BLaER1 treated with 17β-estradiol and CSF1 and Interleukin-3, amounts not matched to agents 10 nM and 100 nM (cell line): Measurements from ENCODE around the gene NADK2.

ENCODE experiments used
- H3K27ac ChIP-seq, 11 experiments: shearing (Covaris generic); formaldehyde crosslinking; 2 replicates each; pipeline ENCODE4 v1.8.1; 2022
- H3K27me3 ChIP-seq, 11 experiments: shearing (Covaris generic); formaldehyde crosslinking; 2 replicates each; pipeline ENCODE4 v1.8.1; 2022
- H3K36me3 ChIP-seq, 11 experiments: shearing (Covaris generic); formaldehyde crosslinking; 2 replicates each; pipeline ENCODE4 v1.8.1; 2022
- H3K4me1 ChIP-seq, 10 experiments: shearing (Covaris generic); formaldehyde crosslinking; 2 replicates each; pipeline ENCODE4 v1.8.1; 2022
- H3K4me2 ChIP-seq, 11 experiments: shearing (Covaris generic); formaldehyde crosslinking; 2 replicates each; pipeline ENCODE4 v1.8.1; 2022
- H3K4me3 ChIP-seq, 10 experiments: shearing (Covaris generic); formaldehyde crosslinking; 2 replicates each; pipeline ENCODE4 v1.8.1; 2022
- H3K9ac ChIP-seq, 11 experiments: shearing (Covaris generic); formaldehyde crosslinking; 2 replicates each; pipeline ENCODE4 v1.8.1; 2022
- H3K9me3 ChIP-seq, 11 experiments: shearing (Covaris generic); formaldehyde crosslinking; replicated peaks in 1 of 11; 2 replicates each; pipeline ENCODE4 v1.8.1; 2022
- H4K20me1 ChIP-seq, 11 experiments: shearing (Covaris generic); formaldehyde crosslinking; 2 replicates each; pipeline ENCODE4 v1.8.1; 2022
- Cebpa-rat ChIP-seq, 11 experiments: shearing (Covaris generic); IDR thresholded peaks; 2 replicates each; pipeline ENCODE4 v1.8.1; 2022

NADK2 gene

GRCh38 chr5:36252722-36253365, 11.1 kb upstream of the NADK2 start:
- Histone ChIP-seq H4K20me1 (no peaks in the 10 kb centered on the region), H3K36me3 (no peaks in the 10 kb centered on the region), H3K9me3 (no peaks in the 10 kb centered on the region), H3K27ac (no peak overlapping the region), H3K9ac (no peak overlapping the region), H3K4me3 (no peak overlapping the region), H3K4me2 (0 out of 22 replicates have a peak overlapping the region, but pooled peaks of 1 of the 11 experiments have one; percentile 11), H3K27me3 (no peaks in the 10 kb centered on the region), H3K4me1 (0 out of 20 replicates have a peak, but pooled peaks cover 0 to 5% (median 0%) of the 10 kb centered on the region in 10 experiments)
- no peak for TF ChIP-seq Cebpa-rat (IDR thresholded peaks at IDR 0.05)

GRCh38 chr5:36251218-36251617, 9.5 kb upstream of the NADK2 start:
- Histone ChIP-seq H3K27ac (no peak overlapping the region), H4K20me1 (no peaks in the 10 kb centered on the region), H3K9me3 (no peaks in the 10 kb centered on the region), H3K4me2 (no peak overlapping the region), H3K4me1 (0 out of 20 replicates have a peak, but pooled peaks cover 0 to 5% (median 0%) of the 10 kb centered on the region in 10 experiments), H3K27me3 (no peaks in the 10 kb centered on the region), H3K9ac (no peak overlapping the region), H3K36me3 (no peaks in the 10 kb centered on the region), H3K4me3 (no peak overlapping the region)
- TF ChIP-seq Cebpa-rat (IDR thresholded peaks at IDR 0.05), result no peak

GRCh38 chr5:36250427-36250826, 8.7 kb upstream of the NADK2 start:
- Histone ChIP-seq H3K27ac (no peak overlapping the region), H3K27me3 (no peaks in the 10 kb centered on the region), H3K4me3 (no peak overlapping the region), H4K20me1 (no peaks in the 10 kb centered on the region), H3K36me3 (no peaks in the 10 kb centered on the region), H3K4me1 (0 out of 20 replicates have a peak, but pooled peaks cover 0 to 5% (median 0%) of the 10 kb centered on the region in 10 experiments), H3K9ac (no peak overlapping the region), H3K9me3 (no peaks in the 10 kb centered on the region), H3K4me2 (no peak overlapping the region)
- no peak for TF ChIP-seq Cebpa-rat (IDR thresholded peaks at IDR 0.05)

GRCh38 chr5:36246036-36246800, 4.5 kb upstream of the NADK2 start:
- Histone ChIP-seq H3K9ac (no peak overlapping the region), H3K4me1 (peaks cover 7 to 13% (median 9%) of the 10 kb centered on the region in 10 experiments; a peak in 19 of 20 replicates), H3K4me3 (no peak overlapping the region), H3K27ac (no peak overlapping the region), H4K20me1 (no peaks in the 10 kb centered on the region; a peak in 1 of 22 replicates), H3K36me3 (no peaks in the 10 kb centered on the region), H3K9me3 (no peaks in the 10 kb centered on the region; a peak in 2 of 22 replicates), H3K27me3 (no peaks in the 10 kb centered on the region), H3K4me2 (no peak overlapping the region)
- TF ChIP-seq Cebpa-rat (IDR thresholded peaks at IDR 0.05), result peak in 1 of 11 experiments; percentile 45; a peak in 1 of 22 replicates

GRCh38 chr5:36244076-36244475, 2.4 kb upstream of the NADK2 start:
- no peak overlapping the region for H3K4me3 ChIP-seq
- H3K27me3 ChIP-seq, result no peaks in the 10 kb centered on the region
- H3K9ac ChIP-seq, result no peak overlapping the region
- peaks cover 23 to 27% (median 25%) of the 10 kb centered on the region in 10 experiments for H3K4me1 ChIP-seq
- TF ChIP-seq Cebpa-rat (IDR thresholded peaks at IDR 0.05), result no peak
- peaks cover 0 to 21% (median 2%) of the 10 kb centered on the region in 11 experiments; a peak in 7 of 22 replicates for H4K20me1 ChIP-seq
- H3K9me3 ChIP-seq, result no peaks in the 10 kb centered on the region; a peak in 2 of 22 replicates
- H3K4me2 ChIP-seq, result no peak overlapping the region
- H3K27ac ChIP-seq, result no peak overlapping the region
- no peaks in the 10 kb centered on the region for H3K36me3 ChIP-seq

- Histone ChIP-seq H4K20me1 (peaks cover 0 to 25% (median 6%) of the 10 kb centered on the region in 11 experiments; a peak in 7 of 22 replicates), H3K4me2 (no peak overlapping the region; a peak in 1 of 22 replicates), H3K27me3 (no peaks in the 10 kb centered on the region), H3K9ac (no peak overlapping the region), H3K27ac (no peak overlapping the region), H3K4me3 (no peak overlapping the region), H3K9me3 (no peaks in the 10 kb centered on the region; a peak in 2 of 22 replicates), H3K36me3 (no peaks in the 10 kb centered on the region), H3K4me1 (peaks cover 27 to 31% (median 29%) of the 10 kb centered on the region in 10 experiments)
- TF ChIP-seq Cebpa-rat (IDR thresholded peaks at IDR 0.05), result no peak
Measured at GRCh38 chr5:36243653-36244052, 1.9 kb upstream of the NADK2 start.

- peak overlapping the region; percentile 89 to 100 (median 97) for H3K9ac ChIP-seq
- H4K20me1 ChIP-seq, result peaks cover 0 to 33% (median 14%) of the 10 kb centered on the region in 11 experiments; a peak in 8 of 22 replicates
- no peak for TF ChIP-seq Cebpa-rat (IDR thresholded peaks at IDR 0.05)
- peaks cover 0 to 5% (median 0%) of the 10 kb centered on the region in 11 experiments; a peak in 2 of 22 replicates for H3K36me3 ChIP-seq
- no peaks in the 10 kb centered on the region; a peak in 2 of 22 replicates for H3K9me3 ChIP-seq
- H3K4me3 ChIP-seq, result peak overlapping the region; percentile 76 to 93 (median 89)
- peak overlapping the region; percentile 61 to 98 (median 87) for H3K4me2 ChIP-seq
- peak overlapping the region; percentile 78 to 99 (median 98) for H3K27ac ChIP-seq
- no peaks in the 10 kb centered on the region for H3K27me3 ChIP-seq
- H3K4me1 ChIP-seq, result peaks cover 35 to 40% (median 37%) of the 10 kb centered on the region in 10 experiments
Measured at GRCh38 chr5:36242534-36243485, 1.1 kb upstream of the NADK2 start.

- Histone ChIP-seq H3K4me3 (peak overlapping the region; percentile 76 to 93 (median 89)), H3K4me2 (peak overlapping the region; percentile 73 to 96 (median 87)), H3K27me3 (no peaks in the 10 kb centered on the region), H3K9me3 (no peaks in the 10 kb centered on the region; a peak in 2 of 22 replicates), H3K9ac (peak overlapping the region; percentile 89 to 100 (median 97)), H4K20me1 (peaks cover 0 to 49% (median 25%) of the 10 kb centered on the region in 11 experiments; a peak in 9 of 22 replicates), H3K4me1 (peaks cover 51 to 57% (median 54%) of the 10 kb centered on the region in 10 experiments), H3K36me3 (peaks cover 0 to 8% (median 0%) of the 10 kb centered on the region in 11 experiments; a peak in 5 of 22 replicates), H3K27ac (peak overlapping the region; percentile 78 to 99 (median 98))
- no peak for TF ChIP-seq Cebpa-rat (IDR thresholded peaks at IDR 0.05)
Measured at GRCh38 chr5:36240779-36241630, 720 bp downstream of the NADK2 start.
